PC-9 (cell line): ENCODE data around the gene SNRNP40. TPM values are rescaled to one million over a fixed set of nuclear protein-coding genes. Genes with fewer than 3 reads are reported as not detected.

Experiments used
- BruUV-seq: library from RNA; stranded (reverse); fragments of 400-500 nt; replicated peaks from 2 replicates; lab custom pipeline; 2021; lab: Mats Ljungman, UMichigan
- CTCF ChIA-PET: fragments of 300-600 bp; sonication (Branson Sonifier 250); formaldehyde crosslinking; loops from one replicate; lab custom pipeline; 2022; ENCODE audit warnings: antibody characterized with exemption; lab: Charles Lee
- POLR2A ChIA-PET: fragments of 300-600 bp; sonication (Branson Sonifier 250); formaldehyde crosslinking; loops from one replicate; lab custom pipeline; 2022; ENCODE audit warnings: antibody characterized with exemption; ENCODE audit not compliant: unreplicated experiment; lab: Charles Lee
- DNase-seq, 2 experiments: peaks; one replicate each; pipeline versions ENCODE4 v3.0.0 to v3.0.0-alpha.2; 2015 to 2022; ENCODE audit warnings: mixed read lengths in 1 of 2
- H2AFZ ChIP-seq: fragments of 200-600 bp; sonication (generic); 2 replicates; pipeline ENCODE4 v1.8.1; 2017; ENCODE audit warnings: antibody characterized with exemption
- H3F3A ChIP-seq: fragments of 200-600 bp; sonication (generic); 2 replicates; pipeline ENCODE4 v1.8.1; 2017; ENCODE audit warnings: antibody characterized with exemption, mild to moderate bottlenecking, low read depth; ENCODE audit not compliant: insufficient read depth
- H3K27ac ChIP-seq: fragments of 200-600 bp; sonication (generic); 2 replicates; pipeline ENCODE4 v1.6.1; 2016; ENCODE audit warnings: mixed run types
- H3K27me3 ChIP-seq: fragments of 200-600 bp; sonication (generic); 2 replicates; pipeline ENCODE4 v1.6.1; 2016; ENCODE audit warnings: low read depth, mixed run types; ENCODE audit not compliant: insufficient read depth
- H3K36me3 ChIP-seq: fragments of 200-600 bp; sonication (generic); 2 replicates; pipeline ENCODE4 v1.6.1; 2016; ENCODE audit warnings: low read depth, mixed run types
- H3K4me1 ChIP-seq: fragments of 200-600 bp; sonication (generic); replicated peaks from 2 replicates; pipeline ENCODE4 v1.6.1; 2016; ENCODE audit warnings: mixed run types; ENCODE audit not compliant: insufficient read depth
- H3K4me2 ChIP-seq: fragments of 200-600 bp; sonication (generic); 2 replicates; pipeline ENCODE4 v1.6.1; 2017; ENCODE audit warnings: mixed run types
- H3K4me3 ChIP-seq: fragments of 200-600 bp; sonication (generic); 2 replicates; pipeline ENCODE4 v1.6.1; 2016; ENCODE audit warnings: mixed run types
- H3K79me2 ChIP-seq: fragments of 200-600 bp; sonication (generic); 2 replicates; pipeline ENCODE4 v1.6.1; 2017; ENCODE audit warnings: low read depth, mixed run types
- H3K9me2 ChIP-seq: fragments of 200-600 bp; sonication (generic); 2 replicates; pipeline ENCODE4 v1.8.1; 2017; ENCODE audit warnings: mild to moderate bottlenecking; ENCODE audit not compliant: insufficient read depth
- H3K9me3 ChIP-seq: fragments of 200-600 bp; sonication (generic); 2 replicates; pipeline ENCODE4 v1.8.1; 2016; ENCODE audit warnings: low read depth; ENCODE audit not compliant: insufficient read depth
- H4K20me1 ChIP-seq: fragments of 200-600 bp; sonication (generic); 2 replicates; pipeline ENCODE4 v1.8.1; 2017; ENCODE audit not compliant: insufficient read depth
- CTCF ChIP-seq: fragments of 200-600 bp; sonication (generic); conservative IDR thresholded peaks from 2 replicates; pipeline ENCODE4 v1.6.1; 2017; ENCODE audit warnings: mixed run types, antibody characterized with exemption, mild to moderate bottlenecking, moderate library complexity
- EZH2 ChIP-seq: fragments of 200-600 bp; sonication (generic); IDR thresholded peaks from 2 replicates; pipeline ENCODE4 v1.8.0; 2017; ENCODE audit warnings: antibody characterized with exemption, low read depth
- intact Hi-C: fragments of 100-400 bp; cut with micrococcal nuclease; formaldehyde crosslinking; loops from one replicate; pipeline ENCODE4 v1.10.0; 2022; ENCODE audit not compliant: unreplicated experiment
- total RNA-seq: library from RNA; stranded (reverse); gene quantifications from 2 replicates; pipeline ENCODE4 v1.2.3, GENCODE V29; 2021

The SNRNP40 gene
- total RNA-seq, 1 experiment from 2014 or later: 59.5 TPM

- no peaks in the 10 kb centered on the region for H3F3A ChIP-seq
- H3K27me3 ChIP-seq: peaks cover 9% of the 10 kb centered on the region
- no peak overlapping the region for H3K4me3 ChIP-seq
- no peaks in the 10 kb centered on the region for H3K36me3 ChIP-seq
- no peaks in the 10 kb centered on the region for H3K4me1 ChIP-seq
- BruUV-seq: no TSS peak
- H3K4me2 ChIP-seq: no peak overlapping the region
- CTCF ChIA-PET: no interaction called here
- no peaks in the 10 kb centered on the region for H4K20me1 ChIP-seq
- no peaks in the 10 kb centered on the region for H3K9me2 ChIP-seq
- no peak overlapping the region for H3K27ac ChIP-seq
- no peaks in the 10 kb centered on the region for H3K9me3 ChIP-seq
- no peak overlapping the region for H2AFZ ChIP-seq
- no peak for TF ChIP-seq EZH2
- TF ChIP-seq CTCF: no peak
- intact Hi-C loops: no loop called here
- no peaks in the 10 kb centered on the region for H3K79me2 ChIP-seq
- DNase-seq: no peak
- POLR2A ChIA-PET: no interaction called here
These were observed 77.1 kb downstream of the SNRNP40 start for GRCh38 chr1:31219489-31219888.

- Histone ChIP-seq H3K9me2 (no peaks in the 10 kb centered on the region), H3K27me3 (peaks cover 2% of the 10 kb centered on the region; the same call in 1 of the 2 replicates), H3K4me1 (no peaks in the 10 kb centered on the region), H2AFZ (no peak overlapping the region), H3K79me2 (no peaks in the 10 kb centered on the region), H3K4me2 (no peak overlapping the region), H4K20me1 (no peaks in the 10 kb centered on the region), H3K27ac (no peak overlapping the region), H3K9me3 (no peaks in the 10 kb centered on the region), H3F3A (no peaks in the 10 kb centered on the region), H3K36me3 (no peaks in the 10 kb centered on the region), H3K4me3 (no peak overlapping the region)
- ChIA-PET CTCF (no interaction called here), POLR2A (no interaction called here)
- TF ChIP-seq CTCF (no peak), EZH2 (no peak)
- intact Hi-C loops: no loop called here
- no TSS peak for BruUV-seq
- no peak for DNase-seq
These were observed 77.9 kb downstream of the SNRNP40 start for GRCh38 chr1:31218705-31219104.

DNA sequence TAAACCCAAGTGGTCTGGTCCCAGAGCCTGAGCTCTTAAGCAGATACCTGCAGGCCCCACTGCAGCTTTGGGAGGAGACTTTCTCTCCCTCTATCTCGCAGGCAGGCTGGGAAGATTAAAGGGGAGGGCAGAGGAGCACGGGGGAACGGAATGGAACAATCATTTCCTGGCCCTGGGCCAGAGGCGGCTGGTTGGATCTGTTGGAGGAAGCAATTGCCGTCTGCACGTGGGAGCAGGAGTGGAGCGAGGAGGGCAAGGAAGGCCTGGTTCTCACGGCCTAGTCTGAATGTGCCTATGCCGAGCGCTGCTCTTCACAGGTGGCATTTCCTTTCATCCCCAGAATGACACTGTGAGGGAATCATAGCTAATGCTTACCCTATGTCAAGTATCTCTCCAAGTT lies 80.6 kb downstream of the SNRNP40 start:
- H3K4me2 ChIP-seq: no peak overlapping the region
- CTCF ChIA-PET: no interaction called here
- no peaks in the 10 kb centered on the region for H3K79me2 ChIP-seq
- H3K9me2 ChIP-seq: no peaks in the 10 kb centered on the region
- no peak overlapping the region for H2AFZ ChIP-seq
- BruUV-seq: no TSS peak
- H3K27me3 ChIP-seq: no peaks in the 10 kb centered on the region
- intact Hi-C loops: no loop called here
- TF ChIP-seq CTCF: no peak
- no peak for TF ChIP-seq EZH2
- no peaks in the 10 kb centered on the region for H3F3A ChIP-seq
- no peaks in the 10 kb centered on the region for H4K20me1 ChIP-seq
- no peak for DNase-seq
- no peak overlapping the region for H3K4me3 ChIP-seq
- POLR2A ChIA-PET: no interaction called here
- no peaks in the 10 kb centered on the region for H3K36me3 ChIP-seq
- no peak overlapping the region for H3K27ac ChIP-seq
- no peaks in the 10 kb centered on the region for H3K9me3 ChIP-seq
- no peaks in the 10 kb centered on the region for H3K4me1 ChIP-seq
